HG02610 (cell line): ENCODE data around the gene ZNHIT2.
"Not testable (repeated sequence)": the region's sequence is repeated elsewhere in the genome, so short reads cannot be mapped to it uniquely, and the experiment has no call there.

Experiments
- ATAC-seq: cut with Tn5 transposase; IDR thresholded peaks from one replicate; pipeline ENCODE4 v1.9.1; 2021; ENCODE audit warnings: mild to moderate bottlenecking, moderate library complexity; ENCODE audit not compliant: unreplicated experiment

Gene ZNHIT2

DNA sequence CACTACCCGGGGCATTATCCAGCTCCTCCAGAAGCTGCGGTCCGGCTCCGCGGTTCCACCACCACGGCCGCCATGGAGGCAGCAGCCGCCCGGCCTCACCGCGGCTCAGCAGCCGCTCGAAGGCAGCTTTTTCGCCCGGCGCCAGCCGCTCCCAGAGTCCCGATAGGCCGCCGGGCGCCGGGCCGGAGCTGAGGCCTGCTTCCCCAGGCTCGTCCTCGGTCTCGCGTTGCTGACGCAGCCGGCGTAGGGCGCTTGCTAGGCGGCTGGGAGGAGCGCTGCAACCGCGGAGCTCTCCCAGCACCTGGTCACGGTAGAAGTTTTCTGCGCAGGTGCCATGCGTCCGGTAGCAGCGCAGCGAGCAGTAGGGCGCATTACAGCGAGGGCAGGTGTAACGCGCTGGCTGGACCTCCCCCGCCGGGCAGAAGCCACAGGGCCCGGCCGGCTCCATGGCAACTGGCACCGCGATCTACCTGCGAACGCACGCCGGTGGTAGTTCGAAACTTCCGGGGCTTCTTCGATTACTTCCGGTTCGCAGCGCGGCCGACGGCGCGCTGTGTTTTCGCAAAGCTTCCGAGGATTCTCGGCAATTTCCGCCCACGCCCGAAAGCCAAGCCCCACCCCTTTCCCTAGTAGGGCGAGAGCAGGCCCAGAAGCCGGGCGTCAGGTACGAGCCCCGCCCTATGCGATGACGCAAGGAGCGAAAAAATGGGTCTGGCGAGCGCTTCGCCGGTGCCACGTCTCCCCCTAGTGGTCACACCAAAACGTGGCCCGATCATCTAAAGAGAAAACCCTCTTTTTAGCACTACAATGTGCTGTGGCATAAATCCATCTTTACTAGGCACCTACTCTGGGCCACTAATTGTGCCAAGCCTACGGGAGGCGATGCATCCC, at the start of gene ZNHIT2:
TSS of gene ZNHIT2 (minus strand) at position 496 of the 891 bp plus-strand sequence. CDS start at position 448, 48 bp downstream.
- peak; percentile 50 for ATAC-seq

DNA sequence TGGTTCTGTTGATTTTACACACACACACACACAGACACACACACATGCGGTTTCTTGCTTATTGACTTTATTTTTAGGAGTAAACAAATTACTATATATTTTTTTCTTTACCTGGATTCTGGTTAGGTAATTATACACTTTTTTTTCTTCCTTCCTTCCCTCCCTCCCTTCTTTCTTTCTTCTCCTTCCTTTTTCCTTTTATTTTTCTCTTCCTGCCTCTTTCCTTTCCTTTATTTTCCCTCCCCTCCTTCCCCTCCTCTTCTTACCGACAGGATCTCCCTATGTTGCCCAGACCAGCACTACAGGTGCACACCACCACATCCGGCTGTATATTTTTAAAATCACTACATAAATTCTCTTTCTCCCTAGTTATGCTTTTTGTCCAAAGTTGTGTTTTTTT, 49.4 kb upstream of the ZNHIT2 start:
- ATAC-seq: no peak

DNA sequence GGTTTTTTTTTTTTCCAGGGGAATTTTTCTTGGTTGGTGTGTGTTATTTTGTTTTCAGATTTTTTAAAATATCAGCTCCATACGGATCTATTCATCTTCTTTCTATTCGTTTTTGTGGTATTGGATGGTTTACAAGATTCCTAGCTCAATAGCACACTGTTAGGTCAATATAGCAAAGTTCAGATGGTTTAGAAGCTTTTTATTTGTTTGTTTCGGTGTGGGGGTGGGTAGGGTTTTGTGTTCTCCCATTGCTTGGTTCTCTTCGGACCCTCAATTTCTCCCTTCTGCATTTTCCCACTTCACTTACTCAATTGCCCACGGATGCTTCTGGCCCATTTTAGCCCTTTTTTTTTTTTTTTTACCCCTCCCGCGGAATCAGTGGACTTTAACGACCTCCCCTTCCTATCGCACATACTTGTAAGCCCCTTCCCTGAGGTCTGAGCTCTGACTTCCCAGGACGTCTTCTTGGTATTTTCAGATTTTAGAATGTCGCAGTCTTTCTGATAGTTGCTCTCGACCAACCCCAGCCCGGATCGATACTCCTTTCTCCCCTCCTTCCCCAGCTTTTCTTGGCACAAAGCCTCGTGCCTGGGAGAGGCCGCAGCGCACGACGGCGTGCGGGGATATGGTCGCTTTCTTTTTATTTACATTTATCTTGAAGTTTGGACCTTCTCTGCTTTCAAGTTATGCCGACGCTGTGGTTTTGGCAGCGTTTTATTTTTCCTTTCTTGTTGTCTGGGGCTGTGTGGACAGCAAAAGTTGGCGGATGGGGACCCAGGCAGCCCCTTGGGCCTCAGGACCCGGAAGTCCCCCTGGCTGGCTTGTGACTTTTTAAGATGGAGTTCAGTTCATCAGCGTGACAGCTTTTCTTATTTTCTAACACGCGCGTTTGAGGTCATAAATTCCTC, 48.2 kb upstream of the ZNHIT2 start:
- ATAC-seq: no peak

DNA sequence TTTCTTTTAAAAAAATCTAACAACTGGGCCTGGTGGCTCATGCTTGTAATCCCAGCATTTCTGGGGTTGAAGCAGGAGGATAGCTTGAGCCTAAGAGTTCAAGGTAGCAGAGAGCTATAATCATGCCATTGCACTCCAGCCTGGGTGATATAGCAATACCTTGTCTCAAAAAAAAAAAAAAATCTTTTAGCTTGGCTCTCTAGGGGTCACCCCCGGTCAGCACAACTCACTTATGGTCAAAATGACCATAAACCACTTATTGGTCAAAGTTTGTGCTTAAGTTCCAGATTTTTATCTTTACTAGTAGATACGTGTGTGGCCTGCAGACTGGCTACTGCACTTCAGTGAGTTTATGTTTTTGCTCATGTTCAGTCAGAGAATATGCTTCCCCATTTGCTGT, 46.2 kb upstream of the ZNHIT2 start:
- no peak for ATAC-seq

DNA sequence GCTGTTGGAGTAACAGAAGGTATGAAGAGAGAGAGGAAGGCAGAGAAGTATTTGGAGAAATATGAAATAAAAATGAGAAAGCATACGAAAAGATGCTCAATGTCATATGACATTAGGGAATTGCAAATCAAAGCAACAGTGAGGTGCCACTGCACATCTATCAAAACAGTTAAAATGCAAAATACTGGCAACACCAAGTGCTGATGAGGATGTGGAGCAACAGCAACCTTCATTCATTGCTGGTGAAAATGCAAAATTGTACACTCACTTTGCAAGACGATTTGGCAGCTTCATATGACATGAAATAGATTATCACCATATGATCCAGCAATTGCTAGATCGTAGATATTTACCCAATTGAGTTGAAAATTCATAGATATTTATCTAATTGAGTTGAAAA, 43.1 kb upstream of the ZNHIT2 start:
- no peak for ATAC-seq

DNA sequence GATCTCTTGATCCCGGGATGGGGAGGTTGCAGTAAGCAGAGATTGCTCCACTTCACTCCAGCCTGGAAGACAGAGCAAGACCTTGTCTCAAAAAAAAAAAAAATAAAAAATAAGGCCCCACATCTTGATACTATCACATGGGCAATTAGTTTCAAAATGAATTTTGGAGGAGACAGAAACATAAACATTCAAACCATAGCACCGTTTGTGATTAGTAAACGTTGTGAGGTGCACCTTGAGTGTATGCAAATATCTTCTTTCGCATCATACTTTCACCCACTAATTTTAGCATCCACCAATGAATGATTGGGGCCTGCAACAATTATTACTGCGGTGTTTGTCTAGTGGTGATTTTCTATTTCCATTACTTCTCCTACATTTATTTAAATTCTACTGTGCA, 41.5 kb upstream of the ZNHIT2 start:
- ATAC-seq: peak; percentile 64

DNA sequence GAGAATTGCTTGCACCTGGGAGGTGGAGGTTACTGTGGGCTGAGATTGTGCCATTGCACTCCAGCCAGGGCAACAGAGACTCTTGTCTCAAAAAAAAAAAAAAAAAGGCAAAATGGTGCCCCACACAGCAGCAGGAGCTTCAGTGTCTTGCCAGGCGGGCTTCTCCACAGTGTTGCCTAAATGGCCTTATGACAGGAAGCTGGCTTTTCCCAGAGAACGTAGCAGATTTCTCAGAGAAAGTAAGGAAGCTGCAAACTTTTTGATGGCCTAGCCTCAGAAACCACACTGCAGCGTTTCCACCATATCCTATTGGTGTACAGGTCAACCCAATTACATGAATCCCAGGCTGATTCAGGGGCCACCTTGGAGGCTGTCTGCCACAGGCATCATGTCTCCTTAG, 39.8 kb upstream of the ZNHIT2 start:
- no peak for ATAC-seq

DNA sequence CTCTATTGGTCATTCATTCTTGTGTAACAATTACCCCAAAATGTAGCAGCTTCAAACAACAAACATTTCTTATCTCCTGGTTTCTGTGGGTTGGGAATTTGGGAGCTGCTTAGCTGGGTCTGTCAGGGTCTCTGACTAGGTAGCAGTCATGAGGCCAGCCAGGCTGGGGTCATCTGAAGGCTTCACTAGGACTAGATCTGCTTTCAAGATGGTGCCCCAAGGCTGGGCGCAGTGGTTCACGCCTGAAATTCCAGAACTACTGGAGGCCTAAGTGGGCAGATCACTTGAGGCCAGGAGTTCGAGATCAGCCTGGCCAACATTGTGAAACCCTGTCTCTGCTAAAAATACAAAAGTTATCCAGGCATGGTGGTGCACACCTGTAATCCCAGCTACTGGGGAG, 39.4 kb upstream of the ZNHIT2 start:
- no peak for ATAC-seq

DNA sequence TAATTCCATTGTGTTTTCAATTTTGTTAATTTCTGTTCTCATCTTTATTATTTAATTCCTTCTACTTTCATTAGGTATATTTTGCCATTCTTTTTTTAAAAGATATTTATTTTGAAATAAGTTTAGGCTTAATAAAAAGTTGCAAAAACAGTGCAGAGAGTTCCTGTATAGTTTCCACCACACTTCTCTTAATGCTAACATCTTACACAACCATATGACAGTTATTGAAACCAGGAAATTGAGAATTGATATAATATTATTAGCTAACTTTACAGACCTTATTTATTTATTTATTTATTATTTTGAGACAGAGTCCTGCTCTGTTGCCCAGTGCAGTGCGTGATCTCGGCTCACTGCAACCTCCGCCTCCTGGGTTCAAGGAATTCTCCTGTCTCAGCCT, 38.8 kb upstream of the ZNHIT2 start:
- ATAC-seq: no peak

DNA sequence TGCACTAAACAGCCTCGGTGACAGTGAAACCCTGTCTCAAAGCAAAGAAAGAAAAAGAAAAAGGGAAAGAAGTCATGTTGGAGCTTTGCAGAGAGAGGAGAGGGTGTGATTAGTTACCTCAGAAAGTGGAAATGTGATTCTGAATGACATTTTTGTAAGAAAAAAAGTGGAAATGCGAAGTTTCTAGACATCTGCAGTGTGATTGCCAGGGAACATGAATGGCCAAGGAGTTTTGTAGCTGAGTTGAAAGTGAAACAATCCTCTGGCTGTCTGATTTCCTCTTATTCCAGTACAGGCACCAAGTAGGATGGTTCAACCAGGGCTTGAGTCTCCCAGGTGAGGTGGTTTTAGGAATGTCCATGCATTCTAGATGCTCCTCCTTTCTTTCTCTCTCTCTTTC, 34.6 kb upstream of the ZNHIT2 start:
- no peak for ATAC-seq

DNA sequence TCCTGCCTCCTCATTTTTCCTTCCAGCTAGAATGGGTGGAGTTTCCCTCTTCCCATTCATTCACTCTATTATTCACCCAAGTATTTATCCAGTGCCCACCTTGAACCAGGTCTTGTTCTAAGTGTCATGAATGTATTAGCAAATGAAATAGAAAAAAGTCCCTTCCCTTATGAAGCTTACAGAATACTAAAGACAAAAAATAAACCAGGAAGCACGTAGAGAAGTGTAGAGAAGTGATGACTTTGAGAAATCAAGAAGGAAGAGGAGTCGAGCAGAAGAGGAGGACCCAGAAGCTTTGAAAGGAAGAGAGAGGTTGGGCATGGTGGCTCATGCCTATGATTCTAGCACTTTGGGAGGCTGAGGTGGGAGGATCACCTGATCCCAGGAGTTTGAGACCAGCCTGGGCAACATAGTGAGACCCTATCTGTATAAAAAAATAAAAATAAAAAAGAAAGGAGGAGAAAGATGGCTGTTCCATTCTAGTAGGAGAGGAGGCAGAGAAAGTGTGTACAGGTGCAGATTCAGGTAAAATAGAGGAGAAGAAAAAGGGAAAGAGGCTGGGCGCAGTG, 33.9 kb upstream of the ZNHIT2 start:
- no peak for ATAC-seq

DNA sequence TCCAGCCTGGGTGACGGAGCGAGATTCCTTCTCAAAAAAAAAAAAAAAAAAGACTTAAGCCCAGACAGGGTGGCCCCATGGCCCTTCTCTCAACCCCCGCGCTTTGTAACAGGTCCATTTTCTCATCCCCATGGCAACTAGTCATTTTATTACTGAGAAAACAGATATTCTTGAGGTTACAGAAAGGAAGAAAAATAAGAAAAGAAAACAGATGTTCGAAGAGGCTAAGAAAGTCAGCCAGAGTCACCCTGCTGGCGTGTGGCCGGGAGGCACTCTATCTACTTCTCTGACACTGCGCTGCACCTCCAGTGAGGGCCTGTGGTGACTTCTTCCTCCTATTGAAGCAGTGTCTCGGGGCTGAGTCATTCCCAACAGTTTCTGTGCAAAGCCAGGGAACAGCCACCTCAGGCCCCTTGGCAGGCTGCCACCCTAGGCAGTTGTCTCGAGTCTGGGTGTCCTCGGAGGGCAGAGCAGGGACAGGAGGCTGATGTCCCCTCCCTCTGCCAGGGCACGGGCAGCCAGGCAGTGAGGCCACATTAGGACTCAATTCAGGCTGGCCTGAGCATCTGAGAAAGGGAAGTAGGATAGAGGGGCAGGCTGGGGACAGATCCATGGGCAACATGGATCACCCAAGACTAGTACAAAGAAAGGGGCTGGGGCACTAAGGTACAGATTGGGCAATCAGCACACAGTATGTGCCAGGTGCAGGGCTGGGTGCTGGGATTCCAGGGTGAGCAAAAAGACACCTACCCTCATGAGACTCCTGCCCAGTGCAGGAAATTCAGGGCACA, 33.2 kb upstream of the ZNHIT2 start:
- peak; percentile 66 for ATAC-seq

DNA sequence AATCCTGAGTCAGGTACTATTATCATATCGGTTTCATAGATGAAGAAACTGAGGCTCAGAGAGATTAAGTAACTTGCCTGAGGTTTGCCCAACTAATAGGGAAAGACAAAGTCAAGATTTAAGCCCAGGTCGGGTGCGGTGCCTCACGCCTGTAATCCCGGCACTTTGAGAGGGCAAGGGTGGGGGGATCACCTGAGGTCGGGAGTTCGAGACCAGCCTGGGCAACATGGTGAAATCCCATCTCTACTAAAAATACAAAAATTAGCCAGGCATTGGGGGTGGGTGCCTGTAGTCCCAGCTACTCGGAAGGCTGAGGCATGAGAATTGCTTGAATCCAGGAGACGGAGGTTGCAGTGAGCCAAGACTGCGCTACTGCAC, 32.6 kb upstream of the ZNHIT2 start:
- ATAC-seq: not testable (repeated sequence)

DNA sequence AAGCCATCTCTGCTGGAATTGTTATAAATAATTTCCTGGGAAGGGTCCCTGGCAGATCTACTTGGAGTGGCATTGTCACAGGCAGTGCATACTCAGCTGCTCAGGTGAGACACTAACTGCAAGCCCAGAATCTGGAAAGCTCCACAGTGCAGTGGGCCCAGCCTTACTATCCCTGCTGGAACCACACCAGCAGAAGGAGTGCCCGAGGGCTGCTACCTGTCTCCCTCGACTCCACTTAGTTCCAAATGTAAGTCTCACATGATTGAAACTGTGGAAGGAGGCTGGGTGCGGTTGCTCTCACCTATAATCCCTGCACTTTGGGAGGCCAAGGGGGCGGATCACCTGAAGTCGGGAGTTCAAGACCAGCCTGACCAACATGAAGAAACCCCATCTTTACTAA, 31.2 kb upstream of the ZNHIT2 start:
- no peak for ATAC-seq

DNA sequence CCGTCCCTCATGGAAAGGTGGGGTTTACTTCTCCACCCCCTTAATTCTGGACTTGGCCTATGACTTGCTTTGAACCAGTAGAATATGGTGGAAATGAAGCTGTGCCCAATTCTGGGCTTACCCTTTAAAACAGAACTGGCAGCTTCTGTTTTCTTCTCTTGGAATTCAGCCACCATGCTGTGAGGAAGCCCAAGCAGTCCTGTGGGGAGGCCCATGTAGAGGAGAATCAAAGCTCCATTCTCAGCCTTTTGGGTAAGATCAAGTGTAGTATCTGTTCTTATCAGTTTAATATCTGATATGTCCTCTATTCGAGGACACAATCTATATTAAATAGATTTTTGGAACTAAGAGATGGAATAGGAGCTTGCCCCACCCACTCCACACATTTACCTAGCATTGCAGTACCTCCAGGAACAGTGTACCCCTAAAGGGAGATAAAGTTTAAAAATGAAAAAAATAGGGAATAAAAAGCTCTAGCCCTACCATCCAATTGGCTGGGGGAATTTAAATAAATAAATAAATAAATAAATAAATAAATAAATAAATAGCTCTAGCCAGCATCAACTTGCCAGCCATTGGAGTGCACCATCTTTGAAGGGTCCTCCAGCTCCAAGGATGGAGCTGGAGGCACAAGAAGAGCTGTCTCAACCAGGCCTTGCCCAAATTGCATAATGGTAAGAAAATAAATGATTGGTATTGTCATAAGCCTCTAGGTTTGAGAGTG, 30.0 kb upstream of the ZNHIT2 start:
- no peak for ATAC-seq

DNA sequence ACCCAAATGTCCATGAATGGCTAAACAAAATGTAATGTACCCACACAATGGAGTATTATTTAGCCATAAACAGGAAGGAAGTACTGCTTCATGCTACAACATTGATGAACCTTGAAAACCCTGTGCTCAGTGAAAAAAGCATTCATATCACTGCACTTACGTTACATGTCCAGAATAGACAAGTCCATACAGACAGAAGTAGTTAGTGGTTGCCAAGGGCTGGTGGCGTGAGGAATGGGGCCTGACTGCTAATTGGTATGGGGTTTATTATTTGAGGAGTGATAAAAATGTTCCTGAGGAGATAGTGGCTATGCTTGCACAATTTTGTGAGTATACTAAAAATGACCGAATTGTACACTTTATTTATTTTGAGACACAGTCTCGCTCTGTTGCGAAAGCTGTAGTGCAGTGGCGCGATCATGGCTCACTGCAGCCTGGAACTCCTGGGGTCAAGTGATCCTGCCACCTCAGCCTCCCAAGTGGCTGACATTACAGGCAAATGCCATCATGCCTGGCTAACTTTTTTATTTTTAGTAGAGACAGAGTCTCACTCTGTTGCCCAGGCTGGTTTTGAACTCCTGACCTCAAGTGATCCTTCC, 24.5 kb upstream of the ZNHIT2 start:
- ATAC-seq: no peak

DNA sequence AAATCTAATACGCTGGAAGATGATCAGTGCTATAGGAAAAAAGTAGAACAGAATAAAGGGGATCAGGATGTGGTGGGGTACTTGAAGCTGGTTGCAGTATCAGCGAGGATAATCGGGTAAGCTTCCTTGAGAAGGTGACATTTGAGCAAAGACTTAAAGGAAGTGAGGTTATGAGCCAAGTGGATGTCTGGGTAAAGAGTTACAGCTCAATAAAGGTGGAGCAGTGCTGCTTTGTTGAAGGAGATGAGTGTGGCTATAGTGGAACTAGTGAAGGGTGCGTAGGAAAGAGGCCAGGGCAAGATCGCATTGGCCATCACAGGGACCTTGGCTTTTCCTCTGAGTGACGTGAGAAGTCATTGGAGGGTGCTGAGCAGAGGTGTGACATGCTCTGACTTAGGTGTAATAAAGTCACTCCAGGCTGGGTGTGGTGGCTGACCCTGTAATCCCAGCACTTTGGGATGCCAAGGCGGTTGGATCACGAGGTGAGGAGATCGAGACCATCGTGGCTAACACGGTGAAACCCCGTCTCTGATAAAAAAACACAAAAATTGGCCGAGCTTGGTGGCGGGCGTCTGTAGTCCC, 19.1 kb upstream of the ZNHIT2 start:
- ATAC-seq: no peak

DNA sequence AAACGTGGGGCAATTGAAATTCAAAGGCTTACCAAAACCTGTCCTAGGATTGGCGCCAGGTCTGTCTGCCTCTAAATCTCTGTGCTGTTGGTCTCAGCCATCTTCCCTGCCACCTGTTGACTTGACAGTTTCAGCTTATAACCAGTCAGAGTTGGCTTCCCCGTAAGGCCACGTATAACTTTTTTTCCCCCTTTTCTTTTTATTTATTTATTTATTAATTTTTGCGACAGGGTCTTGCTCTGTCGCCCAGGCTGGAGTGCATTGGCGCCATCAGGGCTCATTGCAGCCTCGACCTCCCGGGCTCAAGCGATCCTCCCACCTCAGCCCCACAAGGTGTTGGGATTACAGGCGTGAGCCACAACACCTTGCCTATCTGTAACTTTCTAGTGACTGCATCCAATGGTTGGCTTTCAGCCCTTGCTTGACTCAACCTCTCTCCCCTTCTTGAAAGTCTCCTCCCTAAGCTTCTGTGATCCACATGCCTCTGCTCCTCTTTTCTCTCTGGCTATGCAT, 18.2 kb upstream of the ZNHIT2 start:
- ATAC-seq: no peak

DNA sequence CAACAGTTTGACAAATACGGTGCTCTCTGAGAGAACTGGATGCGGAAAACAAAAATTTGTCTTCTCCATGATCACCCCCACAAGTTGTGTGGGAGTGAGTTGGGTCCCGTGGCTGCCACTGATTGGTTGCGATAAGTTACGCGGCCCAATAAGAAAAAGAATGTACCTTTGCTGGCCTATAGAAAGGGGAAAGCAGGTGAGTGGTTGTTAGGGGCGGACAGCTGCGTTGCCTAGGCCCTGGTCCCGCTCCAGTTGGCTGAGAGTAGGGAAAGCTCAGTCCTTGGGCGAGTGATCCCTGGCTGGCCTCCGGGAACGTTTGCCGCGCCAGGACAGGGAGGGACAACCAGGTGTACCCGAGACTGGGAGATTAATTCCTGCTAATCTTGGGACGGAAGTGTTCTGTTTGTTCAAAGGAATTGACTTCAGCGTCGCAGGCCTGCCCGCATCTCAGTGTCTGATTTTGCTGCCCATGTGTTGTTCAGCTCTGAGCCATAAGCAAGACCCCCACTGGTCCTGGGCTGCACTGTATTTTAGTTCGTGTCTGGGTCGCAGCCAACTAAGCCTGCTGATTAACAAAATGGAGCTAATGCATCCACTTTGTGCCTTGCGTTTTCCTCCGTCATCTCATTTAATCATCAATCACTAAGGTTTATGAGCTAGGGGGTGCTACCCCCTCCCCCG, 17.6 kb upstream of the ZNHIT2 start:
- ATAC-seq: peak; percentile 66
